ENCODE results near the gene HTR7.

GRCh38 chr10:90798482-90798881, 59.4 kb downstream of the HTR7 start:
- TF ChIP-seq POLR2AphosphoS5 (IDR thresholded peaks at IDR 0.05) (no peak), CTCF (IDR thresholded peaks at IDR 0.05) (no peak), POLR2A (IDR thresholded peaks at IDR 0.05) (no peak), EP300 (IDR thresholded peaks at IDR 0.05) (no peak)
